HFFc6 (cell line): ENCODE results near the gene TCAIM. TPM values are rescaled to one million over a fixed set of nuclear protein-coding genes. Genes with fewer than 3 reads are reported as not detected.

ENCODE experiments used
- DNase-seq: peaks from one replicate; pipeline ENCODE4 v3.0.0-alpha.2; 2018
- H3K27ac Mint-ChIP-seq: 2 replicates; pipeline ENCODE4 v1.8.0; 2020; ENCODE audit warnings: mild to moderate bottlenecking, mixed read lengths
- H3K27me3 Mint-ChIP-seq: 2 replicates; pipeline ENCODE4 v1.8.0; 2021; ENCODE audit warnings: mild to moderate bottlenecking, moderate library complexity, mixed read lengths; ENCODE audit not compliant: insufficient read depth
- H3K36me3 Mint-ChIP-seq: 2 replicates; pipeline ENCODE4 v1.8.0; 2021; ENCODE audit warnings: low read depth, mixed read lengths
- H3K4me1 Mint-ChIP-seq: 2 replicates; pipeline ENCODE4 v1.8.0; 2020; ENCODE audit warnings: low read depth, mixed read lengths
- H3K4me3 Mint-ChIP-seq: 2 replicates; pipeline ENCODE4 v1.8.0; 2020; ENCODE audit warnings: mild to moderate bottlenecking, moderate library complexity, mixed read lengths
- H3K9me3 Mint-ChIP-seq: 2 replicates; pipeline ENCODE4 v1.8.0; 2020; ENCODE audit warnings: mild to moderate bottlenecking, mixed read lengths
- total RNA-seq, 6 experiments: library from RNA; stranded (reverse); fragmentation: NEBNext Ultra II Directional; extraction: Animal tissue kit (Norgen Biotek cat#: 25700); gene quantifications; 2 replicates in 1 of 6; 3 replicates in 5 of 6; pipeline ENCODE4 v1.2.3, GENCODE V29; 2021
- TF ChIP-seq, protein P1 (sequence below): fragments of 200-600 bp; sonication (generic); IDR thresholded peaks from 2 replicates; pipeline ENCODE4 v1.5.0; 2021; ENCODE audit warnings: antibody characterized with exemption, mild to moderate bottlenecking

Gene TCAIM
- total RNA-seq, 6 experiments from 2014 or later, result 18.4 to 22.4 (median 20.4) TPM

GRCh38 chr3:44430466-44430865 is 91.9 kb downstream of the TCAIM start:
- Mint-ChIP-seq H3K4me3 (no peak overlapping the region), H3K4me1 (no peaks in the 10 kb centered on the region), H3K36me3 (no peaks in the 10 kb centered on the region), H3K27me3 (peaks cover 8% of the 10 kb centered on the region), H3K27ac (no peak overlapping the region), H3K9me3 (no peaks in the 10 kb centered on the region)
- DNase-seq, result no peak
- TF ChIP-seq, protein P1, sequence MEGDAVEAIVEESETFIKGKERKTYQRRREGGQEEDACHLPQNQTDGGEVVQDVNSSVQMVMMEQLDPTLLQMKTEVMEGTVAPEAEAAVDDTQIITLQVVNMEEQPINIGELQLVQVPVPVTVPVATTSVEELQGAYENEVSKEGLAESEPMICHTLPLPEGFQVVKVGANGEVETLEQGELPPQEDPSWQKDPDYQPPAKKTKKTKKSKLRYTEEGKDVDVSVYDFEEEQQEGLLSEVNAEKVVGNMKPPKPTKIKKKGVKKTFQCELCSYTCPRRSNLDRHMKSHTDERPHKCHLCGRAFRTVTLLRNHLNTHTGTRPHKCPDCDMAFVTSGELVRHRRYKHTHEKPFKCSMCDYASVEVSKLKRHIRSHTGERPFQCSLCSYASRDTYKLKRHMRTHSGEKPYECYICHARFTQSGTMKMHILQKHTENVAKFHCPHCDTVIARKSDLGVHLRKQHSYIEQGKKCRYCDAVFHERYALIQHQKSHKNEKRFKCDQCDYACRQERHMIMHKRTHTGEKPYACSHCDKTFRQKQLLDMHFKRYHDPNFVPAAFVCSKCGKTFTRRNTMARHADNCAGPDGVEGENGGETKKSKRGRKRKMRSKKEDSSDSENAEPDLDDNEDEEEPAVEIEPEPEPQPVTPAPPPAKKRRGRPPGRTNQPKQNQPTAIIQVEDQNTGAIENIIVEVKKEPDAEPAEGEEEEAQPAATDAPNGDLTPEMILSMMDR, result no peak

- no peak overlapping the region for H3K27ac Mint-ChIP-seq
- H3K4me3 Mint-ChIP-seq, result no peak overlapping the region
- no peaks in the 10 kb centered on the region; the same call in 1 of the 2 replicates for H3K27me3 Mint-ChIP-seq
- TF ChIP-seq, protein P1, result no peak
- no peak for DNase-seq
- no peaks in the 10 kb centered on the region for H3K4me1 Mint-ChIP-seq
- H3K9me3 Mint-ChIP-seq, result no peaks in the 10 kb centered on the region
- peaks cover 13% of the 10 kb centered on the region for H3K36me3 Mint-ChIP-seq
Measured at GRCh38 chr3:44434834-44435510, 96.4 kb downstream of the TCAIM start.

GRCh38 chr3:44436181-44436580 is 97.6 kb downstream of the TCAIM start:
- Mint-ChIP-seq H3K4me3 (no peak overlapping the region), H3K27ac (no peak overlapping the region), H3K36me3 (peaks cover 13% of the 10 kb centered on the region), H3K9me3 (no peaks in the 10 kb centered on the region), H3K4me1 (no peaks in the 10 kb centered on the region), H3K27me3 (no peaks in the 10 kb centered on the region; the same call in 1 of the 2 replicates)
- TF ChIP-seq, protein P1, result no peak
- no peak for DNase-seq

DNA sequence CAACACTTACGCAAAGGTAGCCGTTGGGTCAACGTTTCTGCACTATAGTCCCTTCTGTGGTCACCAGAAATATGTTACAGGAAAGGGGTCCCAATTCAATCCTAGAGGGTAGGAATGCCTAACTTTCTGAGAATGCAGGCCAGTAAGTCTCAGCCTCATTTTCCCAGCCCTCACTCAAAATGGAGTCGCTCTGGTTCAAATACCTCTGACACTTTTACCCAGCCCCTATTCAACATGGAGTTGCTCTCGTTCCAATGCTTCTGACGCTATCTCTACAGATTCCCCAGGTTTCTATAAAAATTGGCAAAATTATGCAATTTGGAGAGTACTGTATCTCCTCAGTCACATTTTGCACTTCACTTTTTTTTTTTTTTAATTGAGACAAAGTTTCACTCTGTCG is 99.2 kb downstream of the TCAIM start:
- Mint-ChIP-seq H3K9me3 (no peaks in the 10 kb centered on the region), H3K27me3 (no peaks in the 10 kb centered on the region; the same call in 1 of the 2 replicates), H3K36me3 (peaks cover 26% of the 10 kb centered on the region), H3K4me3 (no peak overlapping the region), H3K4me1 (no peaks in the 10 kb centered on the region), H3K27ac (no peak overlapping the region)
- TF ChIP-seq, protein P1, result no peak
- DNase-seq, result no peak

DNA sequence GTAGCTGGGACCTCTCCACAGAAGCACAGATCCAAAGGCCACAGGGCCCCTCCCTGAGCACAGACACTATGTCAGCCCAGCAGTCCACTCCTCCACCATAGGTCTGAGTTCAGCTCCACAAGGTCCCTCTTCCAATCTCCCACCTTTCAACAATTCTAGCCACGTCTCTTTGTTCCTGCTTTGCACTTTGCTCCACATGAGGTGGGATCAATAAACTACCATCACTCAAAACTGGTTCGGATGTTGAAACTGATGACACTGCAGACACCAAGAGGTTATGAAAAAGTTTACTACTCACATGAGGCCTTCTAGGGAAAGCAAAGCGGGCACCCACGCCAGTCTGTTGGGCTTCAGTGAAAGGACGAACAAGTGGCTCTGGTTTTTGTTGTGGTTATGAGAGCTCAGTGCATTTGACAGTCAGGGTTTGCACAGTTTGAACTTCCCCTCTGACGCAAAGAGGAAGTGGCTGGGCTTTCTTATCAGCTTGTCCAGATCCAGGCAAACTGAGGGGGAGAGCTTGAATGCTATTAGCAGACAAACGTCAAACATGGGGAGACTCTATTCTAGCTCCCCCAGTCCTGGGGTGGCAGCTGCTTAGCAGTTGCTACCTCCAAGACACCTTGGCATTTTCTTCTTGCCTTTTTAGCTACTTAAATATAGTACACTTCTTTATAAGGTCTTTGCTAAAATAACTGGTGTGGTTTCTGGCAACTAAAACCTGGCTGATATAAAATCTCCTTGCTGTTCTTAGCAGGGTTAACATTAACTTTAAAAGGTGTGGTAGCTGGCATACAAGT is 101.1 kb downstream of the TCAIM start:
- H3K27ac Mint-ChIP-seq, result no peak overlapping the region
- DNase-seq, result no peak
- H3K36me3 Mint-ChIP-seq, result peaks cover 34% of the 10 kb centered on the region
- H3K9me3 Mint-ChIP-seq, result no peaks in the 10 kb centered on the region
- TF ChIP-seq, protein P1, result no peak
- no peaks in the 10 kb centered on the region for H3K4me1 Mint-ChIP-seq
- no peak overlapping the region for H3K4me3 Mint-ChIP-seq
- H3K27me3 Mint-ChIP-seq, result no peaks in the 10 kb centered on the region; the same call in 1 of the 2 replicates
